IPS DF 4.7 (cell line): Measurements from ENCODE around the gene PALLD.

Source experiments
- DNase-seq: peaks from one replicate; pipeline ENCODE4 v3.0.0-alpha.2; 2013; ENCODE audit warnings: low spot score; ENCODE audit errors: extremely low read depth

PALLD gene

DNA sequence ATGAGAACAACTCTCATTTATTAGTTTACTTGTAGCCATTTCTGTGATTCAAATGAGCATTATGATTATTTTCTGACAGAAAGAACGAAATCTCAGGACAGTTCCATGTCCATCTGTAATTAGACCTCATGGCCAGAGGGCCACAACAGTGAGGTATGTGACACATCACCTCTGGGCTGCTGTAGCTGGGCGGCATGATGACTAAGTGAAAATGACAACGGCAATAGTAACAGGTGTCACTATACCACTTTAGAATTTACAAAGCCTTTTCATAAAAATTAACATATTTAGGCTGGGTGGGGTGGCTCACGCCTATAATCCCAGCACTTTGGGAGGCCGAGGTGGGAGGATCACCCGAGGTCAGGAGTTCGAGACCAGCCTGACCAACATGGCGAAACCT, 260.6 kb downstream of the PALLD start:
- DNase-seq, result no peak

DNA sequence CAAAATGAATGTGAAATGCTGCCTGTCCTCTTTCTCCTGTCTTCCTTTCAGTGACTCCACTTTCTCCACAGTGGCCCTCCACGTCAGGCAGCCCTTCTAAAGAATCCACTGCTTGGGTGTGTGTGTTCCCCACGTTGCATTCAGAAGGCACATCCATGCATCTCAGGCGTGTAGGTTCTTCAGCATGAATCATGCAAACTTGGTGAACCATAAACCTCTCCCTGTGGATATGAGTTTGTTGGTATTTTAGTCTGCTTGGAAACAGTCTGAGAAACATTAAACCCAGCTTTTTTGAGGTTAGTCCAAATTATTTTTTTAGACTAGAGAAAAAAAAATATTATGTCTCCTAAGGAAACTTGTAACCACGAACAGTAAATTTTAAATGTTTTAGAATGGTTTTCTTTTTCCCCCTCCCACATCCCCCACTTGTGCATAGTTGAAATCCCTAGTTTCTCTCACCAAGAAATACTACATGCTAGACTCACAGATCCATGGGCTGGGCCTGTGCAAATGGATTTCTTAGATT, 261.6 kb downstream of the PALLD start:
- DNase-seq, result no peak

DNA sequence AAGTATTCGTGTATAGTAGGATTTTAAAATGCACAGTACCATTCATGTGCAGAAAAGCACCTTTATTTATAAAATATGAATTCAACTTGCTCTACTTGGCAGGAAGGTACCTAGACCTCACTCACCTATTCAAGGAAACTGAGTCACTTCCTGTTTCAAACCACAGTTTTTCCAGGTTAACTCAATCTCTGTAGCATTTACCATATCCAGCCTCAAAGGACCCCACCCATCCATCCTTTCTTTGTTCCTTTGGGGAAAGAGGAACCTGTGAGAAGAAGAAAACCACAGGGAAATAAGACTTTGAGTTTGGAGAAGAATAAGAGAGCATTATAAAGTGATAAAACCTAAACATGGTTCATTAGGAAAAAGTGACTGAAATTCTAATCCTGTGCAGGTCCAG, 262.5 kb downstream of the PALLD start:
- DNase-seq, result no peak

DNA sequence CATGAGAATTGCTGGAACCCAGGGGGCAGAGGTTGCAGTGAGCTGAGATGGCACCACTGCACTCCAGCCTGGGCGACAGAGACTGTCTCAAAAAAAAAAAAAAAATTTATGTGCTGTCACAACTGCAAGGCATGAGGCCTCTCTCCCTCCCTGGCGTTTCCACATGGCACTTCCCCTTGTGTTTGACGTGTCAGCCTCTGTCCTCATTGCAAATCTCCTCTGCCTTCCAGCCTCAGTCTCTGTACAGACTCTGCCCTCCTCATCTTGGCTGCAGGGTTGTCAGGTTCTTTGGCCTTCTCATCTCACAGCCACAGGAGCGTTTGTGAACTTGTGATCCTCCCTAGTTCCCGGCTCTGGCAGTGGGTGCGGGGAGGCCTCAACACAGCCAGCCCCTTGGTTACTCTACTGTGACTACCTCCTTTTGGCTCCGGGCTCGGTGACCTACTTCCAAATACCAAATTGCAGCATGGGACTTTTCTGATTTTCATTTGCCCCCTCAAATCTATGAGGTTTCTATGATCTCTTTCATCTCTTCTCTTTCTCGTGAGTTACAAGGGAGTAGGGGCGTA, 263.2 kb downstream of the PALLD start:
- DNase-seq, result no peak

DNA sequence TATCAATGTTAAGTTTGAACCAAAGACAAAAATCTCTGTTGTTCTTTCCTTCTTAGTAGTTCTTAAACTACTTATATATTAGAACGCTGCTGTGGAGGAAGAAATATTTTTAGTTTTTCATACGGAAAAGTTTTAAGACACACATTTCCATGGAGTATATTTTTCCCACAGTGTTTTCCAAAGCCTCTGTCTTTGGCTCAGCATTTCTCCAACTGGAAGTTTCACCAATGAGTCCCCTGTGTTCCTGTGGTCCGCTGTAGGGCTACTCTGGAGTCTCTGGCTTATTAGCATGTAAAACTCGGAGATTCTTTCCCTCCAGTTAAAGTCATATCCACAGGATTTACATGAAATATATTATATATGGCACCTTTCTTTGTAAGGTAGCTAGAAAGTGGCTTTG, 264.2 kb downstream of the PALLD start:
- no peak for DNase-seq

DNA sequence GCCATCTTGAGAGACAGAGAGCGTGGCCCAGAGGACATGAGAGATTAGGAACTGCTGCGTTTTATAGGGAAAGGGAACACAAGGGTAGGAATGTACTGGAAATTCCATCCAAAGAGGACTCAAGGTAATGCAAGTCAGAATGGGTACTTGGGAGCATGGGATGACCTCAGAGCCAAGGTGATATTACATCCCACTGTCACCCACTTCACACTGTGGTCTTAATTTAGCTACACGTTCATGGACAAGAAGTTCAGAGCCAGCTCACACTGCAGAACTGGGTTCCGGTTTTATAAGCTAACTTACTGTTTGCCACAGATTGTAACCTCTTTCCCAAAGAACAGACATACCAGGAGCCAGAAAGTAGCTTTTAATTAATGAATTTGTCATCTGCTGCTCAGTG, 268.5 kb downstream of the PALLD start:
- DNase-seq, result no peak

DNA sequence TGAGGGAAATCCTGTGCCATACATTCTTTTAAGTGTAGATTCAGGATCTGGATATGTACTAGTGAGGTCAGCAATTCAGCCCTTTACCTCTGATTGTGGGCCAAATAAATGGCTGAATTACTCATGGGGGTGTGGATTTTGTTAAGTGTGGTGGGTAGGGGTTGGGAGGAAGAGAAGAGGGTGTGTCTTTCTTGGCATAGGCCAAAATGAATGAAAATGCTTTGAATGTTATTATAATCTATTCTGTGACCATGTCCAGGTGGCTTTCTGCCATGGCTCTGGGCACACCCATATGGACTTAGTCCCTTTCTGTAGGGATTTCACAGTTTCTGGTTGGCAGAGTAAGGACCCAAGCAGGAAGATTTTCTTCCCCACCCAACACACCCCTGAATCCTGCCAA, 268.9 kb downstream of the PALLD start:
- DNase-seq, result no peak

DNA sequence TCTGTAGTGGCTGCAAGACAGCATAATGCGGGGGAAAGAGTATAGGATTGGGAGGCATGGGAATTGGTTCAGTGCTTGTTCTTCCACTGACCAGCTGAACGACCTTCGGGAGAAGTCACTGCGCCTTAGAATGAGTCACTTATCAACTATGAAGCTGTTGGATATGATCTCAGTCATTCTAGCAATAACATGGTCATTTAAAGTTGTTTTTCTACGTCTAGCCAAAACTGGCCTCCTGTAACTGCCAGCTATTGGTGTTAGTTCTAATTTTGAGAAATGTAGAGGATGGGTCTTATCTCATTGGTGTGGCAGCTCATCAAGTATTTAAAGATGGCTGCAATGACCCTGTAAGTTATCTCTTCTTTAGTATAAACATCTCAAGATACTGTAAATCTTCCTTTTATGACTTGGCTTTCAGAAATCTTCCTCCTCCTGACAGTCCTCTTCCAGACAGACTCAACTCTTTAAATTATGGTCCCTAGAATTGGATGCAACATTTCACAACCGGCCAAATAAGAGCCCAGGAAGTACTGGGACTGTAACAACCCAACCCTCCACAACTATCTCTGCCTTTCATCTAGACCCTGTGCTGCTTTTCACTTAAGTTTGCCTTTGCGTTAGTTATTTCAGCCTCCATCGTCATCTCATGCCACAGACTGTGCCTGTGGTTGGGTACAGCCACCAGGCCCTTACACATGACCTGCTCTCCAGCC, 269.9 kb downstream of the PALLD start:
- DNase-seq, result no peak

DNA sequence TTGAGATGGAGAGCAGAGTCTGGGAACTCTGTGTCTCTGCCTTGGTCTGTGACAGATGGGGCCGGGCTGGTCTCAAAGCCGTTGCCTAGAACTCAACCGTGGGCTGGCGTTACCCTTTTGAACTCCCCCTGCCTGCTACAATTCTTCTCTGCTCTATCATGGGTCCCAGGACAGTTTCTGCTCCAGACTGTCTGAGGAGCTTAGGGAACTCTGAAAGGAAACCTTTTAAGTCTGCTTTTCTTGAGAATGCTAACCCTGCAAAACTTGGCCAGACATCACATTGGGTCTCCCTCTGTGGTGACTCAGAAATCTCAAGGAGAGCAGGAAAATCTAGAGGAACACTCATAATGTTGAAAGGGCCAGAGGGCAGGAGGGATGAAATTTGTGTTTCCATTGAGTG, 272.6 kb downstream of the PALLD start:
- DNase-seq, result no peak

DNA sequence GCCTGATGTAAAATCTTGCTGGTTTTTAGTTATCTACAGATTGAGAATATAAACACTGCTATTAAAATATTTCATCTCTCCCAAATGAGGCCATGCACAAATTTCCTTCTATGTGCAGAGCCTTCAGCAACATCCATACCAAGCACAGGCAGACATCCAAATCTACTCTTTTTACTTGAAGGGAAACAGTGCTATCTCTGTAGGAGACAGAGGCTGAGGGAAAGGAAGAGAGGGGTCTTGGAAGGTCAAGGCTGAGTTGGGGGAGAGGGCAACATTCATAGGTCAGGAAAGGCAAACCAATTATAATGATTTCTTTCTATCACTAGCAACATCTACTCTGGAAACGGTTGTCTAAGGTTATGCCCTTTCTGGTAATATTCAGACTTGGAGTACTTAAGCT, 273.0 kb downstream of the PALLD start:
- no peak for DNase-seq

DNA sequence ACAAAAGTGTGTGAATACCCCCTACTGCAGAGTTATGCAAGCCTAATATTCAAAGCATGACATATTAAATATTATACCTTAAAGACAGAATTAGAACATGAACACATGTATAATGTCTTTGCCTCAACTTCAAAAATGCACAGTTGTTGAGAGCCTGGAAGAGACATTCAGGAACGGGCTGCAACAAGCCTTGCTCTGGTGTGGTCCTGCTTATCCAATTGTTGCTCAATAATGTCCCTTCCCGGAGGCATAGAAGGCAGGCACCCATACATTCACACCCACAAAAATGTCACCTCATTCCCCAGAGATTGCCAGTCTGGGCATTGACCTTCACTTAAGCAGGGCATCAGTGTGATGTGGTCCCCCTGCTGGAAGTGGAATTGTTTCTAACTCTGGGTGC, 274.4 kb downstream of the PALLD start:
- DNase-seq, result no peak

DNA sequence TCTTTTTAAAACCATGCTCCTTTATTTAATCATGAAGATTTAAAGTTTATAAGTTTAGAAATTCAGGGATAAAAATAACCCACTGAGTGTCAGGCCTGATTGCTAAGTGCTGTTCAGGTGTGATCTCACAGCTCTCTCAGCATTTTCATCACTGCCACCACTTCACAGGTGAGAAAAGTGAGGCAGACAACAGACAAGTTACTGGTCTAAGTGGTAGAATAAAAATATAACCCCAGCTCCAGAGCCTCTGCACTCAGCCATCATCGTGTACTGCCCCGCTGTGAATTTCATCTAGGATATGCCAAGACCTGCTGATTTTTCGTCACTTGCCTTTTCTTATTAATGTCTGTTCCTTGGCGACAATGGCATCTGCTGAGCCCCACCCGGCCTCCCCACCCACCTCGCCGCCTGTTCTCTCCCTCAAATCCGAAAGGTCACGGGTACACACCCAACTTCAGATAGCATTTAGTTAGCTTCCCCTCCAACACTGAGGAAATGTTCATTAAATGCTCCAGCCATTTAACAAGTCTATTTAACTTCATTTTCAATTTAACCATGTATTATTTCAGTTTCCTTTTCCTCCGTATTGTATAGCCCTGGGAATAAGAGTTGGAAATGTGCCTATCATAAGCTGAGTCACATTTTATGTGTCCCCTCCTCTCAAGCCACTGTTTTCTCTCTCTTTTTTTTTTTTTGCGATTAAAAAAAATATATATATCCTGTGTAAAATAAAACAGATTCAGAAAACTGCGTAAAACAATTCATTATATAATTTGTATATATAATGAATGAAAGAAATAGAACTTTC, 276.7 kb downstream of the PALLD start:
- DNase-seq, result no peak

DNA sequence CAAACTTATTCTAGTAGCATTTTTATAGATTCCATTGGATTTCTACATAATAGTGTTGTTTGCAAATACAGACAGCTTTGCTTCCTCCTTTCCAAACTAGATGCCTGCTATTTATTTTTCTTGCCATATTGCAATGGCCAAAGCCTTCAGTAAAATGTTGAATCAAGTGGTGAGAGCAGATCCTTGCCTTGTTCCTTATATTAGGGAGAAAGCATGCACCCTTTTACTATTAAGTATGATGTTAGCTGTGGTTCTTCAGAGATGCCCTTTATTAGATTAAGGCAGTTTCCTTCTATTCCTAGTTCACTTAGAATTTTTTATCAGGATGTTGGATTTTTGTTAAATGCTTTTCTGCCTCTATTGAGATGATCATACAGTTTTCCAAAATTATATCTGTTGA, 279.5 kb downstream of the PALLD start:
- no peak for DNase-seq

DNA sequence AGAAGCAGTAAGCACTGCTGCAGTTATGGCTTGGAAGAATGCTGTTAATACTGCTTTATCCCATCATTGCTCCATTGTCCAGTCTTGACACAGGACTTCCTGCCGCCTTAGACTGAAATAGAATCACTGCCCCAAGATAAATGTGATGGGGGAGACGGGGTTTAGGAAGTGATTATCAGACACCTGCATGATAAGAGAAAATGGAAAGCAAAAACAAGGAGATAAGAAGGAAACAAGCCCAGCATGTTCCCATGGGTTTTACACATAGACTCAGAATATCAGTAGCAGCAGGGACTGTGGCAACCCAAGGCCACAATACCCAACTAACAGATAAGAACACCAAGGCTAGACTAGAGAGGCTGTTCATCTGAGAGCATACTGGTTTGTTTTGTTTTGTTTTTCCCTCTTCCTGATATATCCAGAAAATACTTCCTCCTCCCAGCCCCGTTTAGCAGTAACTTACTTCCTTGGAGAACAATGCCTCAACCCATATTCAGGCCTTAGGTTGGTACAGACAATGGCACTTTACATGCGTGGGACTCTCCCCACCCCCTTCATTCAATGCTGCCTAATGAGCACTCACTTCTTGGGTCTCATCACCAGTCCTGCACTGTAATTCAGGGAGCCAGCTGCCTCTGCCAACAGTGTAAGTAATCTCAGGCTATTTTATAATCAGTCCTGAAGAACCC, 280.6 kb downstream of the PALLD start:
- no peak for DNase-seq

DNA sequence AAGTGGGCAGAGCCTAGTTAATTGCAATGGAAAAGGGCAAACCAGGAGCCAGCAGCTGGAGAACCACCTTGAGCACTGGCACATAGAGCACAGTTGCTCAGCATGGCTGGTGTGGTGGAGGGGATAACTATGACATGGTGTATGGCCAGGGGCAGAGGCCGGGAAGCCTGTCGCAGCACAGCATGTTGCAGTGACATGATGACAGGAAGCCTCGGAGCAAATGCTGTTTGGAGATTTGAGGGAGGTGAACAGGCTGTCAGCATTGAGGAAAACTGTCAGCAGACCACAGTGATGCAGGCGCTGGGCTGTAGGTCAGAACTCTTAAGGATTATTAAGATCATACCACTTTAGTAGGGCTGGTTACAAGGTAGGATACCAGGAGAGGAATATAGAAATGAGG, 284.5 kb downstream of the PALLD start:
- DNase-seq, result no peak

DNA sequence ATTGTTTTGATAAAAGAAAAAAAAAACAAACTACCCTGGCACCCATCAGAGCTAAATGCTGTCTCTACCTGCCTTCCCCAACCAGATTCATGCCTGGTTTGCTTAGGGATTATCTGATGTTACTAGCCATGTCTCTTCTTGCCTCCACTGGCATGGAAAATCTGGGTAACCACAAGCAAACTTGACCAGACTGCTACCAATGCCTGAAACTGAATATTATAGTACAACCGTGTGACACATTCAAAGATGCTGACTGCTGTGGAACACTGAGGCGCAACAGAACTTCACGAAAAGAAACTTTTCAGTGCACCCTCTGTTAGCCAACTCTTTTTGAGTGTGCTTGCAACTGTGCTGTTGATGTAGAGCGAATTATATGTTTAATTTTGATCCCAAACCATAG, 285.1 kb downstream of the PALLD start:
- no peak for DNase-seq

DNA sequence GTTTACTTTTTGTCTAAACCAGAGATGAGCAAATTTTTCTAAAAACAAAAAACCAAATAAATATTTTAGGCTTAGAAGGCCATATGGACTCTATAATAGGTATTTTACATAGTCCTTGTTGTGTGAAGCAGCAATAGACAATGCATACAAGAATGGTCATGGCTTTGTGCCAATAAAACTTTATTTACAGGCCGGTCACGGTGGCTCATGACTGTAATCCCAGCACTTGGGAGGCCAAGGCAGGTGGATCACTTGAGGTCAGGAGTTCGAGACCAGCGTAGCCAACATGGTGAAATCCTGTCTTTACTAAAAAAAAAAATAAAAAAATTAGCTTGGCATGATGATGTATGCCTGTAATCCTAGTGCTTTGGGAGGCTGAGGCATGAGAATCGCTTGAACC, 285.6 kb downstream of the PALLD start:
- DNase-seq, result no peak

DNA sequence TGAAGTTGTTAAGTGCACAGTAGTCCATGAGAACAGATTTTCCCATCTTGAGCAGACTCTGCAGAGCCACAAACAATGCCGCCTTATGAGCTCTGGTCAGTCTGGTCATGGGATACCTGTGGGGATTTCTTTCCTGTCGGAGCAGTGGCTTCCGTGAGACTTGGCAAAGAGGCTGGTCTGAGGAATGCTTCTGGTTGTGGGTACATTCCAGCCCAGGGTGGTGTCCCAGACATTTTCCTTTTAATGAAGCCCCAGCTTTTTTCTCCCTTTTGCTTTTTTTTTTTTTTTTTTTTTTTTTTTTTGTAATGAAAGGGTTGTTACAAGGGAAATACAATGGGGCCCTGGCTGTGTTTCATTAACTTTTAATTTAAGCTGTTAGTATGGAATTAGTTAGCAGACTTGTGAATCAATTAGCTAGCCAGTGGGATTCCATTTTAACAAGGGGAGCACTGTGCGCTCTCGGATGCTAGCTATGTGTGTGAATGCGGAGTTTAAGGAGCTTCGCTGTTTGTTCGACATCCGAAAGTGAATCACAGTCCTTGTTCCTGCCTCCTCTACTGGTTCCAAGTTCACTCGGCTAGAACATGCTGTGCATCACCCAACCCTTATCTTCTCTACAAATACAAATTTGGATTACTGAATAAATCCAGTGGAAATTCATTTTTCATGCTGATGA, 288.1 kb downstream of the PALLD start:
- no peak for DNase-seq

DNA sequence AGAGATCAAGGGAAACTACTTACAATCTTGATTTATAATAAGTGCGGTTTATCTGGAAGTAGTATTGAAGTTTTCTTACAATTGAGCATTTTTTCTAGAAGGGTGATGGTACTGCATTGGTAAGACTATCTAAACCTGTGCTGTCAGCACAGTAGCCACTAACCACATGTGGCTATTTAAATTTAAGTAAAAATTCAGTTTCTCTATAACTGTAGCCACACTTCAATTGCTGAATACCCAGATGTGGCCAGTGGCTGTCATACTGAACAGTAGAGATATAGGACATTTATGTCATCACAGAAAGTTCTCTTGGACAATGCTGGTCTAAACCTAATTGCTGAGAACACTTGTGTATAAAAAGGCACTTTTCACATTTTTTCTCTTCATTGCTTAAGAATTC, 290.5 kb downstream of the PALLD start:
- no peak for DNase-seq

DNA sequence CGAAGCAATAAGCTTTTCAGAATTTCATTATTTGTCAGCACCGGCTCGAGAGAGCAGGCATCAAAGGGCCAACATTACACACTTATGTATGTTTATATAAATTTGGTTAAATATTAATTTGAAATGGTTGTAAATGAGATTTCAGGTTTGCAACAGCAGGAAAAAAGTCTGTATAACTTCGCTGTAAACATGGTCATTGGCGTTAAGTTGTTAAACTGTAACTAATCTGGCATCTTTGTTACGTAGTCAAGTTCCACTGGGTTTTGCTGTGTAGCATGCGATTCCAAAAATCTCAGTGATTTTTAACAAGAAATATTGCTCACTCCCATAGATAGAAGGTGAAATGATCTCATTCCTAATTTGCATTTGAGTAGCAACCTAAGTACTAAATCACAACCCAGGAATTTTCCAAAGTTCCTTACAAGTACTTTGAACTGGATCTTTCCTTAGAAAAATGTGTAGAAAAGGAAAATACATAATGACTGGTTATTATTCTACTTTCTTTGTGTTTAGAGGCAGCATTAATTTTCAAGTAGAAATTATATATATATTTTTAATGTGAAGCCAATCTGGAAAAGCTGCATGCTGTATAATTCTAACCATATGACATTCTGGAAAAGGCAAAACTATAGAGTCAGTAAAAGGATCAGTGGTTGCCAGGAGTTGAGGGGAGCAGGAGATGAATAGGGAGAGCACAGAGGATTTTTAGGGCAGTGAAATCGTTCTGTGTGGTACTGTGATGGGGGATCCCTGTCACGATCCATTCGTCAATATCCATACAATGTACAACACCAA, 291.1 kb downstream of the PALLD start:
- DNase-seq, result no peak

DNA sequence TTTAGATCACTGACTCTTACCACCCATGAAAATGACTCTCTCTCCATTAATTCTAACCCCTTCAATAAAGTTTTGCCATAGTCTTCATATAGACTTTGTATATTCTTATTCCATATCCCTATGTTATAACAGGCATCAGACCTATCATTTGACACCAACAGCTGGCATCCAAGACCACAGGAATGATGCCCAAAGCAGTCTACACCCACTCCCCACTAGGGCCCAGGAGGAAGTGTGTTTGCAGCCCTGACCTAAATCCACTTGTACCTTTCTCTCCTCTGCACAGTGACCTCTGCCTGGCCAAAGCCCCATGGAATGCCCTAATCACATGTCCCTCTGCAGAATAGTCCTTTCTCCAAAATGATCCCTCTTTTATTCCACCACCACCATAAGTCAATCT, 294.0 kb downstream of the PALLD start:
- DNase-seq, result no peak
